Measurements from ENCODE around the gene CMIP. TPM values are rescaled to one million over a fixed set of nuclear protein-coding genes. Genes with fewer than 3 reads are reported as not detected.

Gene CMIP
- total RNA-seq, 1 experiment from 2014 or later: 68.0 TPM

- TF ChIP-seq, protein P1, sequence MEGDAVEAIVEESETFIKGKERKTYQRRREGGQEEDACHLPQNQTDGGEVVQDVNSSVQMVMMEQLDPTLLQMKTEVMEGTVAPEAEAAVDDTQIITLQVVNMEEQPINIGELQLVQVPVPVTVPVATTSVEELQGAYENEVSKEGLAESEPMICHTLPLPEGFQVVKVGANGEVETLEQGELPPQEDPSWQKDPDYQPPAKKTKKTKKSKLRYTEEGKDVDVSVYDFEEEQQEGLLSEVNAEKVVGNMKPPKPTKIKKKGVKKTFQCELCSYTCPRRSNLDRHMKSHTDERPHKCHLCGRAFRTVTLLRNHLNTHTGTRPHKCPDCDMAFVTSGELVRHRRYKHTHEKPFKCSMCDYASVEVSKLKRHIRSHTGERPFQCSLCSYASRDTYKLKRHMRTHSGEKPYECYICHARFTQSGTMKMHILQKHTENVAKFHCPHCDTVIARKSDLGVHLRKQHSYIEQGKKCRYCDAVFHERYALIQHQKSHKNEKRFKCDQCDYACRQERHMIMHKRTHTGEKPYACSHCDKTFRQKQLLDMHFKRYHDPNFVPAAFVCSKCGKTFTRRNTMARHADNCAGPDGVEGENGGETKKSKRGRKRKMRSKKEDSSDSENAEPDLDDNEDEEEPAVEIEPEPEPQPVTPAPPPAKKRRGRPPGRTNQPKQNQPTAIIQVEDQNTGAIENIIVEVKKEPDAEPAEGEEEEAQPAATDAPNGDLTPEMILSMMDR (IDR thresholded peaks at IDR 0.05; ENCODE audit: insufficient read depth in 1 of 2, low read depth in 1 of 2, low read length in 1 of 2, severe bottlenecking in 1 of 2, unreplicated experiment in 1 of 2): no peak
- ChIA-PET CTCF (no interaction called here), POLR2A (no interaction called here)
- no peak for DNase-seq
- Mint-ChIP-seq H3K4me1 (ENCODE audit: low read depth, unreplicated experiment) (no peaks in the 10 kb centered on the region), H3K27ac (ENCODE audit: unreplicated experiment) (no peak overlapping the region), H3K27me3 (ENCODE audit: insufficient read depth, unreplicated experiment) (no peaks in the 10 kb centered on the region), H3K36me3 (ENCODE audit: insufficient read depth, unreplicated experiment) (peaks cover under 1% of the 10 kb centered on the region), H3K4me3 (ENCODE audit: unreplicated experiment) (no peak overlapping the region), H3K9me3 (ENCODE audit: unreplicated experiment) (no peaks in the 10 kb centered on the region)
- intact Hi-C loops (cut with micrococcal nuclease; ENCODE audit: unreplicated experiment): no loop called here
- Histone ChIP-seq H3K4me3 (ENCODE audit: low read depth, low read length) (no peak overlapping the region), H3K27me3 (replicated peaks; ENCODE audit: control insufficient read depth, insufficient read depth, low read length) (no peaks in the 10 kb centered on the region), H3K36me3 (ENCODE audit: control insufficient read depth, insufficient read depth, low read length) (peaks cover 6% of the 10 kb centered on the region), H3K4me1 (no peaks in the 10 kb centered on the region), H3K9me3 (no peaks in the 10 kb centered on the region)
- BruUV-seq (replicated peaks): no TSS peak
These were observed 173.6 kb downstream of the CMIP start for GRCh38 chr16:81618187-81618586.

- ChIA-PET POLR2A (no interaction called here), CTCF (no interaction called here)
- Histone ChIP-seq H3K4me3 (ENCODE audit: low read depth, low read length) (no peak overlapping the region), H3K27me3 (replicated peaks; ENCODE audit: control insufficient read depth, insufficient read depth, low read length) (no peaks in the 10 kb centered on the region), H3K9me3 (no peaks in the 10 kb centered on the region), H3K4me1 (no peaks in the 10 kb centered on the region), H3K36me3 (ENCODE audit: control insufficient read depth, insufficient read depth, low read length) (peaks cover 6% of the 10 kb centered on the region)
- BruUV-seq (replicated peaks): no TSS peak
- Mint-ChIP-seq H3K27me3 (ENCODE audit: insufficient read depth, unreplicated experiment) (no peaks in the 10 kb centered on the region), H3K4me3 (ENCODE audit: unreplicated experiment) (no peak overlapping the region), H3K36me3 (ENCODE audit: insufficient read depth, unreplicated experiment) (peaks cover 5% of the 10 kb centered on the region), H3K4me1 (ENCODE audit: low read depth, unreplicated experiment) (no peaks in the 10 kb centered on the region), H3K9me3 (ENCODE audit: unreplicated experiment) (no peaks in the 10 kb centered on the region), H3K27ac (ENCODE audit: unreplicated experiment) (no peak overlapping the region)
- no peak for DNase-seq
- intact Hi-C loops (cut with micrococcal nuclease; ENCODE audit: unreplicated experiment): no loop called here
- TF ChIP-seq, protein P1 (IDR thresholded peaks at IDR 0.05; ENCODE audit: insufficient read depth in 1 of 2, low read depth in 1 of 2, low read length in 1 of 2, severe bottlenecking in 1 of 2, unreplicated experiment in 1 of 2): no peak
These were observed 174.1 kb downstream of the CMIP start for GRCh38 chr16:81618661-81619060.

DNA sequence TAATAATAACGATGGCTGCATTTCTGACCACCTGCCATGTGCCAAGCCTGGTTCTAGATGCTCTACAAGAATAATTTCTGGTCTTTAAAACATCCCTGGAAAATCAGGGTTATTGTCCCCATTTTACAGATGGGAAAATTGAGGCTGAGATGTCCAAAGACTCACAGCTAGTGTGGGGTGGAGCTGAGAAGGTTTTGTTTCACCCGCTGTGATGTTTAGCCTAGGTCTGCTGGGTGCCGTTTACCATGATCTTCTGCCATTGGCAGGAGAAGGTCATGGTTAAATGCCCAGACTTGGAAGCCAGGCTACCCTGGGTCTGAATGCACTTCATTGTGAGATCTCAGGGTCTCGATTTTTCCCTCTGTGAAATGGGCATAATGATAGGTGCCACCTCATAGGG is 175.4 kb downstream of the CMIP start:
- no TSS peak for BruUV-seq (replicated peaks)
- intact Hi-C loops (cut with micrococcal nuclease; ENCODE audit: unreplicated experiment): no loop called here

More for the DNA sequence above, 175.4 kb downstream of the CMIP start:
- Mint-ChIP-seq H3K27ac (ENCODE audit: unreplicated experiment) (no peak overlapping the region), H3K27me3 (ENCODE audit: insufficient read depth, unreplicated experiment) (no peaks in the 10 kb centered on the region), H3K36me3 (ENCODE audit: insufficient read depth, unreplicated experiment) (peaks cover 13% of the 10 kb centered on the region), H3K4me3 (ENCODE audit: unreplicated experiment) (no peak overlapping the region), H3K9me3 (ENCODE audit: unreplicated experiment) (no peaks in the 10 kb centered on the region), H3K4me1 (ENCODE audit: low read depth, unreplicated experiment) (no peaks in the 10 kb centered on the region)
- TF ChIP-seq, protein P1 (IDR thresholded peaks at IDR 0.05; ENCODE audit: insufficient read depth in 1 of 2, low read depth in 1 of 2, low read length in 1 of 2, severe bottlenecking in 1 of 2, unreplicated experiment in 1 of 2): no peak
- Histone ChIP-seq H3K4me1 (no peaks in the 10 kb centered on the region), H3K4me3 (ENCODE audit: low read depth, low read length) (no peak overlapping the region), H3K9me3 (no peaks in the 10 kb centered on the region), H3K27me3 (replicated peaks; ENCODE audit: control insufficient read depth, insufficient read depth, low read length) (no peaks in the 10 kb centered on the region), H3K36me3 (ENCODE audit: control insufficient read depth, insufficient read depth, low read length) (peaks cover 6% of the 10 kb centered on the region)
- DNase-seq: no peak
- CTCF ChIA-PET: no interaction called here
- POLR2A ChIA-PET: no interaction called here
